ENCODE measurements around the gene SLC24A3.

DNA sequence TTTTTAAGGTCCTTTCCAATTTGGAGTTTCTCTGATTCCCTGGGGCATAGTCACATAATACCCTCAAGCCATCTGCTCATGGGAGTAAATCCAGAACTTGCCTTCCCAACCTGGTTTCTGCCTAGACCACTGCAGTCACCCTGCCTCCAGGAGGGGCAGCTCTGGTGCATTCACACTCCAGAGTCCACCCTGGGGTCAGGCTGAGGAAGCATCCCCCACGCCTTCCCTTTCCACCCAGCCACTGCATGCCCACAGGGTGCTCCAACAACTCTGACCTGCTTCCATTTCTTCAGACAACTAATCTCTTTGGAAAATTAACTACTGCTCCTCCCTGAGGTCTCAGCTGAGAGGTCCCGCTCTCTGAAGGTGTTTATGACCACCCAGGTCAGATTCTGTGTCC, 334.2 kb downstream of the SLC24A3 start:
- TF ChIP-seq, protein P1, sequence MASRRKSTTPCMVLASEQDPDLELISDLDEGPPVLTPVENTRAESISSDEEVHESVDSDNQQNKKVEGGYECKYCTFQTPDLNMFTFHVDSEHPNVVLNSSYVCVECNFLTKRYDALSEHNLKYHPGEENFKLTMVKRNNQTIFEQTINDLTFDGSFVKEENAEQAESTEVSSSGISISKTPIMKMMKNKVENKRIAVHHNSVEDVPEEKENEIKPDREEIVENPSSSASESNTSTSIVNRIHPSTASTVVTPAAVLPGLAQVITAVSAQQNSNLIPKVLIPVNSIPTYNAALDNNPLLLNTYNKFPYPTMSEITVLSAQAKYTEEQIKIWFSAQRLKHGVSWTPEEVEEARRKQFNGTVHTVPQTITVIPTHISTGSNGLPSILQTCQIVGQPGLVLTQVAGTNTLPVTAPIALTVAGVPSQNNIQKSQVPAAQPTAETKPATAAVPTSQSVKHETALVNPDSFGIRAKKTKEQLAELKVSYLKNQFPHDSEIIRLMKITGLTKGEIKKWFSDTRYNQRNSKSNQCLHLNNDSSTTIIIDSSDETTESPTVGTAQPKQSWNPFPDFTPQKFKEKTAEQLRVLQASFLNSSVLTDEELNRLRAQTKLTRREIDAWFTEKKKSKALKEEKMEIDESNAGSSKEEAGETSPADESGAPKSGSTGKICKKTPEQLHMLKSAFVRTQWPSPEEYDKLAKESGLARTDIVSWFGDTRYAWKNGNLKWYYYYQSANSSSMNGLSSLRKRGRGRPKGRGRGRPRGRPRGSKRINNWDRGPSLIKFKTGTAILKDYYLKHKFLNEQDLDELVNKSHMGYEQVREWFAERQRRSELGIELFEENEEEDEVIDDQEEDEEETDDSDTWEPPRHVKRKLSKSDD (CRISPR knock-in tag; IDR thresholded peaks at IDR 0.05; ENCODE audit: low read depth): no peak
- TF ChIP-seq NKX3-1 (CRISPR knock-in tag; IDR thresholded peaks at IDR 0.05): no peak
- TF ChIP-seq, protein P2, sequence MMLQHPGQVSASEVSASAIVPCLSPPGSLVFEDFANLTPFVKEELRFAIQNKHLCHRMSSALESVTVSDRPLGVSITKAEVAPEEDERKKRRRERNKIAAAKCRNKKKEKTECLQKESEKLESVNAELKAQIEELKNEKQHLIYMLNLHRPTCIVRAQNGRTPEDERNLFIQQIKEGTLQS (CRISPR knock-in tag; IDR thresholded peaks at IDR 0.05): no peak
- no peak for TF ChIP-seq JUNB (CRISPR knock-in tag; IDR thresholded peaks at IDR 0.05; ENCODE audit: borderline replicate concordance)
- TF ChIP-seq, protein P3, sequence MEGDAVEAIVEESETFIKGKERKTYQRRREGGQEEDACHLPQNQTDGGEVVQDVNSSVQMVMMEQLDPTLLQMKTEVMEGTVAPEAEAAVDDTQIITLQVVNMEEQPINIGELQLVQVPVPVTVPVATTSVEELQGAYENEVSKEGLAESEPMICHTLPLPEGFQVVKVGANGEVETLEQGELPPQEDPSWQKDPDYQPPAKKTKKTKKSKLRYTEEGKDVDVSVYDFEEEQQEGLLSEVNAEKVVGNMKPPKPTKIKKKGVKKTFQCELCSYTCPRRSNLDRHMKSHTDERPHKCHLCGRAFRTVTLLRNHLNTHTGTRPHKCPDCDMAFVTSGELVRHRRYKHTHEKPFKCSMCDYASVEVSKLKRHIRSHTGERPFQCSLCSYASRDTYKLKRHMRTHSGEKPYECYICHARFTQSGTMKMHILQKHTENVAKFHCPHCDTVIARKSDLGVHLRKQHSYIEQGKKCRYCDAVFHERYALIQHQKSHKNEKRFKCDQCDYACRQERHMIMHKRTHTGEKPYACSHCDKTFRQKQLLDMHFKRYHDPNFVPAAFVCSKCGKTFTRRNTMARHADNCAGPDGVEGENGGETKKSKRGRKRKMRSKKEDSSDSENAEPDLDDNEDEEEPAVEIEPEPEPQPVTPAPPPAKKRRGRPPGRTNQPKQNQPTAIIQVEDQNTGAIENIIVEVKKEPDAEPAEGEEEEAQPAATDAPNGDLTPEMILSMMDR (CRISPR knock-in tag; IDR thresholded peaks at IDR 0.05): no peak
- no peak for TF ChIP-seq ZZZ3 (CRISPR knock-in tag; IDR thresholded peaks at IDR 0.05; ENCODE audit: borderline replicate concordance)
- TF ChIP-seq SRF (IDR thresholded peaks at IDR 0.05; ENCODE audit: low read depth, low read length): no peak
- no peak for TF ChIP-seq ZNF354B (CRISPR knock-in tag; IDR thresholded peaks at IDR 0.05)
- no peak for TF ChIP-seq ZNF501 (CRISPR knock-in tag; IDR thresholded peaks at IDR 0.05)
- no peak for TF ChIP-seq JUN (CRISPR knock-in tag; IDR thresholded peaks at IDR 0.05)
- no peak for TF ChIP-seq POLR2A (IDR thresholded peaks at IDR 0.05; ENCODE audit: insufficient read depth in 1 of 2, low read depth in 2 of 2, low read length in 2 of 2)
- TF ChIP-seq EZH2 (conservative IDR thresholded peaks at IDR 0.05; ENCODE audit: low read depth, low read length): no peak
- no peak for TF ChIP-seq POLR2AphosphoS5 (IDR thresholded peaks at IDR 0.05; ENCODE audit: low read depth, low read length)
- TF ChIP-seq, protein P4, sequence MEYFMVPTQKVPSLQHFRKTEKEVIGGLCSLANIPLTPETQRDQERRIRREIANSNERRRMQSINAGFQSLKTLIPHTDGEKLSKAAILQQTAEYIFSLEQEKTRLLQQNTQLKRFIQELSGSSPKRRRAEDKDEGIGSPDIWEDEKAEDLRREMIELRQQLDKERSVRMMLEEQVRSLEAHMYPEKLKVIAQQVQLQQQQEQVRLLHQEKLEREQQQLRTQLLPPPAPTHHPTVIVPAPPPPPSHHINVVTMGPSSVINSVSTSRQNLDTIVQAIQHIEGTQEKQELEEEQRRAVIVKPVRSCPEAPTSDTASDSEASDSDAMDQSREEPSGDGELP (IDR thresholded peaks at IDR 0.05; ENCODE audit: borderline replicate concordance, low read depth): no peak
